K562 (cell line): ENCODE measurements around the gene DUSP9. TPM values are rescaled to one million over a fixed set of nuclear protein-coding genes. Genes with fewer than 3 reads are reported as not detected.

Experiments used
- CEBPB ChIP-seq: fragments of 450-650 bp; IDR thresholded peaks from 2 replicates; pipeline ENCODE4 v1.6.1; 2016; ENCODE audit warnings: missing genetic modification characterization, missing compliant biosample characterization
- PCBP1 ChIP-seq: fragments of 200-400 bp; formaldehyde crosslinking; IDR thresholded peaks from 2 replicates; pipeline ENCODE4 v1.6.1; 2018; ENCODE audit warnings: mild to moderate bottlenecking, low read depth, low read length; ENCODE audit not compliant: poor library complexity, severe bottlenecking
- PHF21A ChIP-seq: fragments of 450-650 bp; IDR thresholded peaks from 2 replicates; pipeline ENCODE4 v1.6.1; 2017; ENCODE audit warnings: low read depth, borderline replicate concordance
- polyA plus RNA-seq, 8 experiments: library from polyadenylated mRNA; depleted of rRNA in 4 of 8; stranded (reverse) in 5 of 8; unstranded in 3 of 8; fragments of >200 nt; fragmentation: Nextera tagmentation in 2 of 8; fragmentation: Illumina TruSeq in 1 of 8; extraction: Ambion mirVana in 2 of 8; extraction: Trizol in 1 of 8; gene quantifications; 2 replicates each; pipeline versions ENCODE4 v1.2.1 to v1.2.3, GENCODE V29; 2011 to 2014; ENCODE audit warnings: inconsistent platforms in 1 of 8, missing spikeins in 1 of 8
- total RNA-seq, 7 experiments: library from RNA; depleted of rRNA in 6 of 7; stranded (reverse); fragments of >200 nt in 6 of 7; fragmentation: Illumina TruSeq in 2 of 7; extraction: Trizol in 2 of 7; gene quantifications; 2 replicates each; pipeline versions ENCODE4 v1.2.1 to v1.2.3, GENCODE V29; 2011 to 2021; ENCODE audit warnings: low replicate concordance in 1 of 7
- TF ChIP-seq, protein P1 (sequence below): sonication (generic); formaldehyde crosslinking; IDR thresholded peaks from 2 replicates; pipeline ENCODE4 v1.8.0; 2022; ENCODE audit warnings: mild to moderate bottlenecking, low read depth, missing genetic modification reagents
- TF ChIP-seq, protein P2 (sequence below), 3 experiments: IDR thresholded peaks in 2 of 3; conservative IDR thresholded peaks in 1 of 3; 2 replicates each; pipeline ENCODE4 v1.5.1; 2011 to 2012; ENCODE audit warnings: low read length in 3 of 3, mild to moderate bottlenecking in 3 of 3, control low read depth in 2 of 3, improper control_type of control experiment in 1 of 3, inconsistent platforms in 1 of 3, low read depth in 1 of 3, mixed read lengths in 1 of 3, moderate library complexity in 1 of 3; ENCODE audit not compliant: insufficient read depth in 2 of 3

DUSP9 gene
- total and polyA plus RNA-seq, 9 of the 15 experiments (the other 6 are each of a cell fraction or from before 2014, with no cell fraction given) = 0.11 to 14.1 (median 5.5) TPM

DNA sequence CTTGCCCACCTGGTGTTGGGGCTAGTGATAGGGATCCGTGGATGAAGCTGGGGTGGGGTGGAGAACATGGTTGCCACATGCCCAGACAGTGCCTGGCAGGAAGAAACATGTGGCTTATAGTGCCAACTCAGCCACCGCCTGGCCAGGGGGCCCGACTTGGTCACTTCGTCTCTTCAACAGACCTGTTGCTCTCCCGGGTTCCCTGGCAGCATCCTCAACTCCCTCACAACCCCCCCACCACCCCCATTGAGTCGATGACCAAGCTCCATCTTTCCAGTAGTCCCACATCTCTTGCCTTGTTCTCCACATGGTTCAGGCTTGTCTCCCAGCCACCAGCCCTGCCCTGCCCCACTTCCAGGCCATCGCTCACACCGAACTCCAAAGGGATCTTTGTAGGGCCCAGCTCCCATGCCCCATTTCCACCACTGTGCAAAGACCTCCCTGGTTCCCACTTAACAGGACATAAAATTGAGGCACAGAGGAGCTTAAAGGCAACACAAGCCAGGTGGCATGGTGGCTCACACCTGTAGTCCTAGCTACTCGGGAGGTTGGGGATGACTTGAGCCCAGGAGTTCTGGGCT is 18.8 kb downstream of the DUSP9 start (continued):
- TF ChIP-seq CEBPB (tag) (no peak), PCBP1 (no peak), PHF21A (no peak)
- TF ChIP-seq, protein P1, sequence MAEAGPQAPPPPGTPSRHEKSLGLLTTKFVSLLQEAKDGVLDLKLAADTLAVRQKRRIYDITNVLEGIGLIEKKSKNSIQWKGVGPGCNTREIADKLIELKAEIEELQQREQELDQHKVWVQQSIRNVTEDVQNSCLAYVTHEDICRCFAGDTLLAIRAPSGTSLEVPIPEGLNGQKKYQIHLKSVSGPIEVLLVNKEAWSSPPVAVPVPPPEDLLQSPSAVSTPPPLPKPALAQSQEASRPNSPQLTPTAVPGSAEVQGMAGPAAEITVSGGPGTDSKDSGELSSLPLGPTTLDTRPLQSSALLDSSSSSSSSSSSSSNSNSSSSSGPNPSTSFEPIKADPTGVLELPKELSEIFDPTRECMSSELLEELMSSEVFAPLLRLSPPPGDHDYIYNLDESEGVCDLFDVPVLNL = no peak
- TF ChIP-seq, protein P2, sequence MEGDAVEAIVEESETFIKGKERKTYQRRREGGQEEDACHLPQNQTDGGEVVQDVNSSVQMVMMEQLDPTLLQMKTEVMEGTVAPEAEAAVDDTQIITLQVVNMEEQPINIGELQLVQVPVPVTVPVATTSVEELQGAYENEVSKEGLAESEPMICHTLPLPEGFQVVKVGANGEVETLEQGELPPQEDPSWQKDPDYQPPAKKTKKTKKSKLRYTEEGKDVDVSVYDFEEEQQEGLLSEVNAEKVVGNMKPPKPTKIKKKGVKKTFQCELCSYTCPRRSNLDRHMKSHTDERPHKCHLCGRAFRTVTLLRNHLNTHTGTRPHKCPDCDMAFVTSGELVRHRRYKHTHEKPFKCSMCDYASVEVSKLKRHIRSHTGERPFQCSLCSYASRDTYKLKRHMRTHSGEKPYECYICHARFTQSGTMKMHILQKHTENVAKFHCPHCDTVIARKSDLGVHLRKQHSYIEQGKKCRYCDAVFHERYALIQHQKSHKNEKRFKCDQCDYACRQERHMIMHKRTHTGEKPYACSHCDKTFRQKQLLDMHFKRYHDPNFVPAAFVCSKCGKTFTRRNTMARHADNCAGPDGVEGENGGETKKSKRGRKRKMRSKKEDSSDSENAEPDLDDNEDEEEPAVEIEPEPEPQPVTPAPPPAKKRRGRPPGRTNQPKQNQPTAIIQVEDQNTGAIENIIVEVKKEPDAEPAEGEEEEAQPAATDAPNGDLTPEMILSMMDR (IDR thresholded peaks at IDR 0.05 in 2 of 3, conservative IDR thresholded peaks at IDR 0.05 in 1 of 3; ENCODE audit: insufficient read depth in 2 of 3, low read depth in 1 of 3, low read length in 3 of 3) = no peak
